GM21723 (cell line): ENCODE measurements around the gene CCR5AS.
A peak's percentile ranks its signal among the peaks of the same experiment; 100 is the strongest.

Source experiments
- ATAC-seq: cut with Tn5 transposase; IDR thresholded peaks from one replicate; pipeline ENCODE4 v1.9.1; 2021; ENCODE audit warnings: mild to moderate bottlenecking, moderate library complexity; ENCODE audit not compliant: unreplicated experiment

CCR5AS gene

GRCh38 chr3:46381625-46382024 lies 25.2 kb downstream of the CCR5AS start:
- no peak for ATAC-seq

- no peak for ATAC-seq
Observed at GRCh38 chr3:46380471-46381221, 26.2 kb downstream of the CCR5AS start.

- ATAC-seq, result no peak
Observed at GRCh38 chr3:46378426-46378942, 28.4 kb downstream of the CCR5AS start.

- ATAC-seq, result no peak
Observed at GRCh38 chr3:46375814-46376213, 31.1 kb downstream of the CCR5AS start.

GRCh38 chr3:46375218-46375617 lies 31.6 kb downstream of the CCR5AS start:
- no peak for ATAC-seq

GRCh38 chr3:46374755-46375154 lies 32.1 kb downstream of the CCR5AS start:
- no peak for ATAC-seq

- no peak for ATAC-seq
Observed at GRCh38 chr3:46372492-46373359, 34.1 kb downstream of the CCR5AS start.

GRCh38 chr3:46371519-46372340 lies 35.1 kb downstream of the CCR5AS start:
- ATAC-seq, result no peak

GRCh38 chr3:46370839-46371518 lies 35.9 kb downstream of the CCR5AS start, which contains the start of gene CCR5:
Gene CCR5 (plus strand): TSS chr3:46370946. CDS start chr3:46372903, 1,957 bp downstream.
- no peak for ATAC-seq

- peak; percentile 70 for ATAC-seq
Observed at GRCh38 chr3:46369675-46370132, 37.2 kb downstream of the CCR5AS start.

GRCh38 chr3:46369151-46369550 lies 37.7 kb downstream of the CCR5AS start:
- ATAC-seq, result no peak

- no peak for ATAC-seq
Observed at GRCh38 chr3:46368569-46368968, 38.3 kb downstream of the CCR5AS start.

- ATAC-seq, result no peak
Observed at GRCh38 chr3:46367811-46368210, 39.1 kb downstream of the CCR5AS start.

GRCh38 chr3:46365737-46366524 lies 40.9 kb downstream of the CCR5AS start:
- ATAC-seq, result no peak

- no peak for ATAC-seq
Observed at GRCh38 chr3:46365041-46365440, 41.8 kb downstream of the CCR5AS start.

GRCh38 chr3:46361408-46362283 lies 45.2 kb downstream of the CCR5AS start:
- no peak for ATAC-seq

GRCh38 chr3:46360907-46361306 lies 46.0 kb downstream of the CCR5AS start:
- ATAC-seq, result no peak

- ATAC-seq, result peak; percentile 54
Observed at GRCh38 chr3:46359733-46360493, 47.0 kb downstream of the CCR5AS start.
